ENCODE measurements around the gene SNX7. TPM values are rescaled to one million over a fixed set of nuclear protein-coding genes. Genes with fewer than 3 reads are reported as not detected.

SNX7 gene
- total RNA-seq, 4 donors from 2014 or later = 17.2 to 27.1 (median 22.3) TPM

DNA sequence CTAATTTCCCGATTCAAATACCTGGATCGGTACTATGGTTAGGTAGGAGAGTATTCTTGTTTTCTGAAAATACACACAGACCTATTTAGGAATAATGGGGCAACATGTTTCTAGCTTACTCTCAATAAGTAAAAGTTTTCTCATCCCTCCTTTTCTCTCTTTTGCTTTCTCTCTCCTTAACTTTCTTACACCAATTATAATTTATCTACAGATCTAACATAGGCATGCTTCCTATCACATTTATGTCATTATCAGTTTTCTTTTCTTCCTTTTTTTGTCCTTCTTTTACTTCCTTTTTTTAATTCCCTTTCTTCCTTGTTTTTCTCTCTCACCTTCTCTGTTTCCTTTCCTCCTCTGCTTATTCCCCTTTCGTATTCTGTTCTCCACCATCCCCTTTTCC lies 20.3 kb downstream of the SNX7 start:
- peaks cover 0 to 8% of the 10 kb centered on the region in 2 donors for H3K36me3 ChIP-seq
- no peaks in the 10 kb centered on the region for H3K9me3 ChIP-seq
- DNase-seq = no peak
- H3K4me1 ChIP-seq = no peaks in the 10 kb centered on the region
- H3K27me3 ChIP-seq = no peaks in the 10 kb centered on the region
- intact Hi-C loops (cut with DNase I) = no loop called here
- TF ChIP-seq POLR2A (IDR thresholded peaks at IDR 0.05) = no peak
- no peak overlapping the region for H3K27ac ChIP-seq
- 94% methylated on average over 3 of the region's 3 CpGs for WGBS, 2 donors
- no peak overlapping the region for H3K4me3 ChIP-seq (replicated peaks in 1 of 3)

DNA sequence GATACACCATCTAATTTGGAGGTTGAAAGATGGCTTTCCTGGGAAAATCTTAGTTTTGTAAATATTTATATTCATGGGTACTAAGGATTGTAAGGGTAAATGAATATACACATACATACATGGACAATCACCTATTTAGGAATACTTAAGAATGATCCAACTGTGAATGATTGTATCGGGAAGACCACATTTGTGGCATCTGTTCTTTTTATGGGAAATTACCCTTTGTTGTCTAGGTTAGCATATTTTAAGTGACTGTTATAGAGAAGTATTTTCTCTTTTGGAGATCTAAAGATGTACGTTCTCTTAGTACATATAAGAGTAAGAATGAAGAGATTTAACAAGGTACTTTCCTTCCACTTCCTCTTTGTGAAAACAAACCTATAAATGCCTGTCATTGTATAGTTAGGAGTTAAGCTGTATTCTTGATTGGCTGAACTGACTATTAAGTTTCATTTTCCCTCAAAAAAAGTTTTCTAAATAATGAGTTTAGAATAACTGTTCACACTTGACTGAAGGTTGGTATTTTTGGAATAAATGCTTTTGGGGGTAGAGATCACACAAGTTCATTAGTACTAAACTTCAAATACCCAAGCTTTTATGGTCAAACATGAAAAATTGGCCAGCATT lies 26.7 kb downstream of the SNX7 start:
- H3K9me3 ChIP-seq = no peaks in the 10 kb centered on the region
- H3K4me3 ChIP-seq (replicated peaks in 1 of 3) = no peak overlapping the region
- WGBS, 2 donors = 86 to 88% methylated on average over 2 of the region's 2 CpGs
- H3K4me1 ChIP-seq = no peaks in the 10 kb centered on the region
- intact Hi-C loops (cut with DNase I) = no loop called here
- no peak overlapping the region for H3K27ac ChIP-seq
- H3K36me3 ChIP-seq = peaks cover 0 to 12% of the 10 kb centered on the region in 2 donors
- no peak for TF ChIP-seq POLR2A (IDR thresholded peaks at IDR 0.05)
- no peaks in the 10 kb centered on the region for H3K27me3 ChIP-seq
- DNase-seq = no peak

DNA sequence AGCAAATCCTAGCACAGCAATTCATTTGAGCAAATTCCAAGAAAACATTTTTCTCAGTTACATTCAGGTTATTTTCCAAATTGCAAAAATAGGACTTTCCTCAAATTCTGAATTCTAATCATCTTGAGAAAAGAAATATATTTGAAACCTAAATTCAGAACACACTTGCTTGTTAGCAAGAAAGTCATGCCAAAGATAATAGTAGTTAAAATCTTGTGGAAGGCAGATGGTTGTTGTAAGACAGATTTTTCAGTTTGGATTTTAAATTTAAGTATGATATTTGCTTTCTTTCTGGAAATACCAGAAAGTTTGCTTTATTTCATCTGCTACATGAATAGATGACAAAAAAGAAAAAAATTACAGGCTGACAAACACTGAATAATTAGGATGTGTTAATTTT lies 29.1 kb downstream of the SNX7 start:
- H3K4me1 ChIP-seq = no peaks in the 10 kb centered on the region
- no peak for DNase-seq
- H3K4me3 ChIP-seq (replicated peaks in 1 of 3) = no peak overlapping the region
- no peaks in the 10 kb centered on the region for H3K9me3 ChIP-seq
- H3K36me3 ChIP-seq = peaks cover 0 to 11% of the 10 kb centered on the region in 2 donors
- H3K27me3 ChIP-seq = no peaks in the 10 kb centered on the region
- TF ChIP-seq, protein P1, sequence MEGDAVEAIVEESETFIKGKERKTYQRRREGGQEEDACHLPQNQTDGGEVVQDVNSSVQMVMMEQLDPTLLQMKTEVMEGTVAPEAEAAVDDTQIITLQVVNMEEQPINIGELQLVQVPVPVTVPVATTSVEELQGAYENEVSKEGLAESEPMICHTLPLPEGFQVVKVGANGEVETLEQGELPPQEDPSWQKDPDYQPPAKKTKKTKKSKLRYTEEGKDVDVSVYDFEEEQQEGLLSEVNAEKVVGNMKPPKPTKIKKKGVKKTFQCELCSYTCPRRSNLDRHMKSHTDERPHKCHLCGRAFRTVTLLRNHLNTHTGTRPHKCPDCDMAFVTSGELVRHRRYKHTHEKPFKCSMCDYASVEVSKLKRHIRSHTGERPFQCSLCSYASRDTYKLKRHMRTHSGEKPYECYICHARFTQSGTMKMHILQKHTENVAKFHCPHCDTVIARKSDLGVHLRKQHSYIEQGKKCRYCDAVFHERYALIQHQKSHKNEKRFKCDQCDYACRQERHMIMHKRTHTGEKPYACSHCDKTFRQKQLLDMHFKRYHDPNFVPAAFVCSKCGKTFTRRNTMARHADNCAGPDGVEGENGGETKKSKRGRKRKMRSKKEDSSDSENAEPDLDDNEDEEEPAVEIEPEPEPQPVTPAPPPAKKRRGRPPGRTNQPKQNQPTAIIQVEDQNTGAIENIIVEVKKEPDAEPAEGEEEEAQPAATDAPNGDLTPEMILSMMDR (IDR thresholded peaks at IDR 0.05) = no peak
- no peak for TF ChIP-seq POLR2A (IDR thresholded peaks at IDR 0.05)
- H3K27ac ChIP-seq = no peak overlapping the region
- intact Hi-C loops (cut with DNase I) = no loop called here

DNA sequence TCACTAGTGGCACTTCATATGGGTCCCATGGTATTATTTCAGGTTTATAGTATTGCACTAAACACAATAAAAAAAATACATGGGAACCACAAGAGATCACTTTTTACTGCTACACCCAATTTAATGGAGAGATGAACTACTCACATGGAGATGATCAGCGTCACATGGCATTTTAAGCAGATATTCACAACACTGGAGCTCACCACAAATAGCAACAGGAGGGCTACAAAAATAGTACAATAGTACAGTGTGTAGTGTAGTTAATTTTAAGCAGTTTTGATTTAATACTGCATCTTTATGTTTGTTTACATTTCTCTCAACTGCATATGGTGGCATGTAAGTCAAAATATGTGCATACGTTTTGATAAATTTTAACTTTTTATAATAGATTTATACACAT lies 31.0 kb downstream of the SNX7 start:
- no peaks in the 10 kb centered on the region for H3K9me3 ChIP-seq
- WGBS, 2 donors = 99 to 100% methylated on average over 2 of the region's 2 CpGs
- peaks cover 0 to 7% of the 10 kb centered on the region in 2 donors for H3K36me3 ChIP-seq
- no peaks in the 10 kb centered on the region for H3K27me3 ChIP-seq
- no peak overlapping the region for H3K4me3 ChIP-seq (replicated peaks in 1 of 3)
- intact Hi-C loops (cut with DNase I) = no loop called here
- H3K27ac ChIP-seq = no peak overlapping the region
- TF ChIP-seq, protein P1 (IDR thresholded peaks at IDR 0.05) = no peak
- TF ChIP-seq POLR2A (IDR thresholded peaks at IDR 0.05) = no peak
- H3K4me1 ChIP-seq = no peaks in the 10 kb centered on the region
- DNase-seq = no peak

DNA sequence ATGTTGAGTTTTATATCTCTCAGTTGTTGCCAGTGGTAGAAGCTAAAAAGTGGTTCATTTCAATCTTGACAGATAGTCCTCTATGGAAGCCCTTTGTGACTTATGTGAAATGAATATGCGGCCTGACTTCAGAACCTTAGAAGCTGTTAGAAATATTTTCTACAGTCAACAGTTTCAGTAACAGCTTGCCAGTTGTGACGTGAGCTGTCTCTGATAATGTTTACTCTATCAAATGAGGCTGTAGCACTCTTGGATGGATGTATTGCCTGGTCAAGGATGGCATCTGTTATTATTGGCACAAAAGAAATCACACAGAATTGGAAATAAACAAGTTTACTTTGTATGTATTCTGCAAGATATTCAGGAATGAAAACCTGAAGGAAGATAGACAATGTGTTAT lies 31.9 kb downstream of the SNX7 start:
- no peaks in the 10 kb centered on the region for H3K9me3 ChIP-seq
- 94% methylated on average over 2 of the region's 2 CpGs for WGBS, 2 donors
- H3K27me3 ChIP-seq = no peaks in the 10 kb centered on the region
- H3K27ac ChIP-seq = no peak overlapping the region
- H3K4me1 ChIP-seq = no peaks in the 10 kb centered on the region
- intact Hi-C loops (cut with DNase I) = no loop called here
- no peak overlapping the region for H3K4me3 ChIP-seq (replicated peaks in 1 of 3)
- H3K36me3 ChIP-seq = peaks cover 0 to 7% of the 10 kb centered on the region in 2 donors
- TF ChIP-seq, protein P1 (IDR thresholded peaks at IDR 0.05) = no peak
- TF ChIP-seq POLR2A (IDR thresholded peaks at IDR 0.05) = no peak
- no peak for DNase-seq

DNA sequence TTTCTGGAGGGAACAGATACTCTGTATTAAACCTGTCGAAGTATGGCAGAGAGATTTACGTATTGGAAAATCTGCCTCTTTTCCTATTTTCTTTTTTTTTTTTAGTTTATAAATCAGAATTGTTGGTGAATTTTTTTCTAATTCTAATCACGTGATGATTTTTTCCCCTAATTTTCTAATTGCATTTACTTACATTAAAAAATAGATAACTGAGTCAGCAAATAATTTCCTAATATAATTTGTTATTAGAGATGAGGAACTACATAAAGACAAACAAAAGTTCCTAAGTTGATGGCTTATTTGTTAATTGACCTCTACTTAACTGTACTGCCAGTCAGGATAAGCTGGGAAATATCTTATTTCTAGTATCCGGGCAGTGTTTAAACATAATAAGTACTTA lies 34.6 kb downstream of the SNX7 start:
- DNase-seq = no peak
- no peaks in the 10 kb centered on the region for H3K27me3 ChIP-seq
- H3K9me3 ChIP-seq = no peaks in the 10 kb centered on the region
- no peak overlapping the region for H3K27ac ChIP-seq
- WGBS, 2 donors = 93 to 98% methylated on average over 4 of the region's 4 CpGs
- H3K4me3 ChIP-seq (replicated peaks in 1 of 3) = no peak overlapping the region
- H3K36me3 ChIP-seq = peaks cover 0 to 11% of the 10 kb centered on the region in 2 donors
- H3K4me1 ChIP-seq = no peaks in the 10 kb centered on the region
- TF ChIP-seq, protein P1 (IDR thresholded peaks at IDR 0.05) = no peak
- no peak for TF ChIP-seq POLR2A (IDR thresholded peaks at IDR 0.05)
- intact Hi-C loops (cut with DNase I) = no loop called here
